ENCODE results near the gene TMEM154.

The TMEM154 gene

DNA sequence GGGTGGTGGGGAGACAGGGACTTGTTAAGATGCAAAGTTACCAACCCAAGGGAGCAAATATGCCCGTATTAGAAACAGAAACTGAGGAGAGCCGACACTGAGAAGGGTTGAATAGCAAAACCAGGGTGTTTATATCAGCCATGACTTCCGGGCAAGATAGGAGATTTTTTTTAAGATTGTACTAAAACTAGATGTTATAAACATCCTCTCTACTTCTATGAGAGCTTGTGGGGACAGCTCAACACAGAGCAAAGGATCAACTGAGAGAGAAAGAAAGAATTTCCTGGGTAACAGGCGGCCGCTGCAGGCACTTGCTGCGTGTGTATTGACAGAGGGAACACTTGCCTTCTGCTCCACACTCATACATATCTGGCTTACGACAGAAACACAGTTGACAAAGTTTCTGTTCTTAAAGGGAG, 94.8 kb downstream of the TMEM154 start:
- no peak overlapping the region for H3K27ac ChIP-seq
- TF ChIP-seq ZFX (IDR thresholded peaks at IDR 0.05), result no peak
- no peak for TF ChIP-seq CTCF (conservative IDR thresholded peaks at IDR 0.05)

DNA sequence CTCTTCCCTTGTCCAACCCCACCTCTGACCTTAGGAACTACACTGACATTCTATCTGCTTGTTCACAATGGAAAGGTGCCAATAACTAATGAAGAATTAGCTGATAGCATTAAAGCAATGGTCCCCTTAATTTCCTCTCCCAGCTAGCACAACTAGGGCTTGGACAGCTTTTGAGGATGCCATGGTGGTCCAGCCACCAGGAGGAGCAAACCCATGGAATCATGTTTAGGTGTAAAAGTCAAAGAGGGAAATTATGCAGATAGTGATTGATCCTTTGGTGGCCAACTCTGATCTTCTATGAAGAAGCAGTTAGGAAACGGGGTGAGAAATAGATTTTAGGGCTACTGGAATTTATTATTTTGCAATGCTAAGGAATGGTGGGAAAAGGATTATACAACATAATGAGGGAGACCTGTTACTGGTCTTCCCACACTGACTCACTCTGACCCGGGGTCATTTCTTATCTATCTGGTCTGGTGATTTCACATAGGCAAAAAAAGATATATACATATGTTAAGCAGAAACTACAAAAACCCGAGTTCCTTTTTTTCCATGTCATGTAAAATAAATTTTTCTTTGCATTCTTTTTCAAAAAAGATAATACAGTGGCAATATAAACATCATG, 98.1 kb downstream of the TMEM154 start:
- no peak for TF ChIP-seq ZFX (IDR thresholded peaks at IDR 0.05)
- no peak; the same call in 1 of the 2 replicates for TF ChIP-seq CTCF (conservative IDR thresholded peaks at IDR 0.05)
- no peak overlapping the region for H3K27ac ChIP-seq

GRCh38 chr4:152579916-152580315, 99.9 kb downstream of the TMEM154 start:
- H3K27ac ChIP-seq, result no peak overlapping the region
- TF ChIP-seq CTCF (conservative IDR thresholded peaks at IDR 0.05) (no peak), ZFX (IDR thresholded peaks at IDR 0.05) (no peak)

DNA sequence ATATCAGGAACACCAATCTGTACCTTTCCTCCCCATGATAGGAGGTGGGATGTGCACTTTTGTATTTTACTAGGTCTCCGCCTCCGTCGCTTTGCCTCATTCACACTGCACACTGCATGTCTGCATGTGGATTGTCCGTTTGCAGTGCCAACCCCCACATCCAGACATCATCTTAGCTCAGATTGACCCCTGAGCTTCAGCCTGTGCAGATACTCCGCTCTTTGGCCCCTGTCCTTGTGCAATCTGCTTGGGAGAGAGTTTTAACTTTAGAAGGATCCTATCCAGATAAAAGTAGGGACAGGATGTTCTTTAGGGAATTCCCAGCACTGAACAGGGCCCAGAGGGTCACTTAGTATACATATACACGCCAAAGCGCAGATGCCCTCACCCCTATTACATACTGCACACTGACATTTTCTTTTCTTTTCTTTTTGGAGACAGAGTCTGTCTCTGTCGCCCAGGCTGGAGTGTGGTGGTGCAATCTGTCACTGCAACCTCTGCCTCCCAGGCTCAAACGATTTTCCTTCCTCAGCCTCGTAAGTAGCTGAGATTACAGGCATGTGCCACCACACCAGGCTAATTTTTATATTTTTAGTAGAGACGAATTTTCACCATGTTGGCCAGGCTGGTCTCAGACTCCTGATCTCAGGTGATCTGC, 100.6 kb downstream of the TMEM154 start:
- TF ChIP-seq ZFX (IDR thresholded peaks at IDR 0.05) (no peak), CTCF (conservative IDR thresholded peaks at IDR 0.05) (no peak)

DNA sequence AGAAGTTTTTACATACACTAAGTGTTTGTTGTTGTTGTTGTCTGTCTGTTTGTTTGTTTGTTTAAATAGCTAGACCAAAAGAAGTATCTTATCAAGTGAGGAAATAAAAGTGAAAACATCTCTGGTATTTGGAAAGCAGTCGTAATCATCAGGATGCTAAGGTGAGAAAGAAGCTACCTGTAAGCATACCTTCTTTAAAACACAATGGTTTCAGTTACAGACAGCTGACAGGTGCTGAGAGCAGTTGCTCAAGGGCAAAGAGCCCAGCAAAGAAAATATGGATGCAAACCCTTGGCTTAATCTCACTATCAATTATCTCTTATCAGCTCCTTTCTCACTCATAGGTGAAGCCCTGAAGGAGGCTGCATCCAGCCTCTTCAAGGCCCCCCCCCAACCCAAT, 101.1 kb downstream of the TMEM154 start:
- TF ChIP-seq CTCF (conservative IDR thresholded peaks at IDR 0.05) (no peak), ZFX (IDR thresholded peaks at IDR 0.05) (no peak)
- no peak overlapping the region for H3K27ac ChIP-seq

More for the DNA sequence above, 100.6 kb downstream of the TMEM154 start:
- H3K27ac ChIP-seq, result no peak overlapping the region

- no peak for TF ChIP-seq ZFX (IDR thresholded peaks at IDR 0.05)
- no peak for TF ChIP-seq CTCF (conservative IDR thresholded peaks at IDR 0.05)
These were observed 101.9 kb downstream of the TMEM154 start for GRCh38 chr4:152577708-152578396.

DNA sequence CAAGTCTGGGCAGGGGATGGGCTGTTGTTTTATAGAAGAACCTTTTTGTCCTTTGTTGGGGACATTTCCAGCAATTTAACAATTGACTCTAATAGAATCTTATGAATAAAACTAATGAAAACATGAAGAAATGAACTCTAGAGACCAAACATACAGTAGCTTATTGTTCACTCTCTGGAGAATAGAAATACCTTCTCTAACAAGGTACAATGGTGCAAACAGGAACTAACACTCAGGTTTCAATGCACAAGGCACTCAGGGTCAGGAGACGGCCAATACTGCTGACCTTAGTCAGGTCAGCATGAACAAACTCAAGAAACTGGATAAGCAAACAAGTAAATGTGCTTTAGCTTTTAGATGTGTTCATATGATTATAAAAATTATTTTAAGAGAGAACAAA, 104.3 kb downstream of the TMEM154 start:
- H3K27ac ChIP-seq, result no peak overlapping the region
- TF ChIP-seq ZFX (IDR thresholded peaks at IDR 0.05), result no peak
- TF ChIP-seq CTCF (conservative IDR thresholded peaks at IDR 0.05), result no peak

More at GRCh38 chr4:152577708-152578396, 101.9 kb downstream of the TMEM154 start:
- H3K27ac ChIP-seq, result no peak overlapping the region
